C4-2B (cell line): ENCODE results near the gene GIPC2.

ENCODE experiments used
- CTCF ChIP-seq: fragments of 450-650 bp; conservative IDR thresholded peaks from 2 replicates; pipeline ENCODE4 v1.5.1; 2017; ENCODE audit warnings: mild to moderate bottlenecking
- ZFX ChIP-seq: fragments of 450-650 bp; IDR thresholded peaks from 2 replicates; pipeline ENCODE4 v1.6.1; 2017

GRCh38 chr1:78051005-78051404 lies 5.2 kb downstream of the GIPC2 start:
- no peak for TF ChIP-seq CTCF
- TF ChIP-seq ZFX, result no peak
